Caco-2 (cell line): ENCODE results near the gene GASK1A. TPM values are rescaled to one million over a fixed set of nuclear protein-coding genes. Genes with fewer than 3 reads are reported as not detected.
A peak's percentile ranks its signal among the peaks of the same experiment; 100 is the strongest.

ENCODE experiments used
- BruUV-seq: library from RNA; stranded (reverse); fragments of 400-500 nt; replicated peaks from 2 replicates; lab custom pipeline; 2021; lab: Mats Ljungman, UMichigan
- CTCF ChIA-PET: fragments of 300-600 bp; sonication (Branson Sonifier 250); formaldehyde crosslinking; loops from one replicate; lab custom pipeline; 2022; ENCODE audit warnings: antibody characterized with exemption; lab: Charles Lee
- POLR2A ChIA-PET: fragments of 300-600 bp; sonication (Branson Sonifier 250); formaldehyde crosslinking; loops from one replicate; lab custom pipeline; 2022; ENCODE audit warnings: antibody characterized with exemption; lab: Charles Lee
- DNase-seq, 2 experiments: peaks; one replicate each; pipeline versions ENCODE4 v3.0.0 to v3.0.0-alpha.2; 2020 to 2022
- H3K27me3 ChIP-seq: replicated peaks from 2 replicates; pipeline ENCODE4 v1.6.0; 2011; ENCODE audit warnings: low read length; ENCODE audit not compliant: control insufficient read depth, insufficient read depth
- H3K36me3 ChIP-seq: 2 replicates; pipeline ENCODE4 v1.5.1; 2011; ENCODE audit warnings: low read length; ENCODE audit not compliant: control insufficient read depth, insufficient read depth
- H3K4me1 ChIP-seq: fragments of 250-450 bp; sonication (Bioruptor Pico); 2 replicates; pipeline ENCODE4 v1.5.1; 2020; ENCODE audit warnings: mild to moderate bottlenecking
- H3K4me3 ChIP-seq: 2 replicates; pipeline ENCODE4 v1.5.1; 2011; ENCODE audit warnings: low read depth, mild to moderate bottlenecking, control low read depth, low read length
- H3K9me3 ChIP-seq: fragments of 250-450 bp; sonication (Bioruptor Pico); 2 replicates; pipeline ENCODE4 v1.5.1; 2020; ENCODE audit warnings: mild to moderate bottlenecking, moderate library complexity
- H3K27ac Mint-ChIP-seq: one replicate; pipeline ENCODE4 v1.8.0; 2022; ENCODE audit warnings: mixed read lengths; ENCODE audit not compliant: unreplicated experiment
- H3K27me3 Mint-ChIP-seq: one replicate; pipeline ENCODE4 v1.8.0; 2022; ENCODE audit warnings: mixed read lengths; ENCODE audit not compliant: insufficient read depth, unreplicated experiment
- H3K36me3 Mint-ChIP-seq: one replicate; pipeline ENCODE4 v1.8.0; 2022; ENCODE audit warnings: mild to moderate bottlenecking, mixed read lengths; ENCODE audit not compliant: insufficient read depth, unreplicated experiment
- H3K4me1 Mint-ChIP-seq: one replicate; pipeline ENCODE4 v1.8.0; 2022; ENCODE audit warnings: low read depth, mixed read lengths; ENCODE audit not compliant: unreplicated experiment
- H3K4me3 Mint-ChIP-seq: one replicate; pipeline ENCODE4 v1.8.0; 2022; ENCODE audit warnings: mild to moderate bottlenecking, moderate library complexity, mixed read lengths; ENCODE audit not compliant: unreplicated experiment
- H3K9me3 Mint-ChIP-seq: one replicate; pipeline ENCODE4 v1.8.0; 2022; ENCODE audit warnings: mixed read lengths; ENCODE audit not compliant: unreplicated experiment
- intact Hi-C: fragments of 100-400 bp; cut with micrococcal nuclease; formaldehyde crosslinking; loops from one replicate; pipeline ENCODE4 v1.10.0; 2022; ENCODE audit not compliant: unreplicated experiment
- total RNA-seq: library from RNA; stranded (reverse); gene quantifications from 2 replicates; pipeline ENCODE4 v1.2.3, GENCODE V29; 2022
- TF ChIP-seq, protein P1 (sequence below), 2 experiments: fragments of 200-600 bp in 1 of 2; IDR thresholded peaks; 1 replicate in 1 of 2; 2 replicates in 1 of 2; pipeline versions ENCODE4 v1.5.1 to v1.8.0; 2011 to 2022; ENCODE audit warnings: antibody characterized with exemption in 1 of 2, control low read depth in 1 of 2, inconsistent platforms in 1 of 2, low read depth in 1 of 2, low read length in 1 of 2, mild to moderate bottlenecking in 1 of 2, moderate library complexity in 1 of 2; ENCODE audit not compliant: insufficient read depth in 1 of 2, severe bottlenecking in 1 of 2, unreplicated experiment in 1 of 2

GASK1A gene
- total RNA-seq, 1 experiment from 2014 or later = 0.16 TPM

DNA sequence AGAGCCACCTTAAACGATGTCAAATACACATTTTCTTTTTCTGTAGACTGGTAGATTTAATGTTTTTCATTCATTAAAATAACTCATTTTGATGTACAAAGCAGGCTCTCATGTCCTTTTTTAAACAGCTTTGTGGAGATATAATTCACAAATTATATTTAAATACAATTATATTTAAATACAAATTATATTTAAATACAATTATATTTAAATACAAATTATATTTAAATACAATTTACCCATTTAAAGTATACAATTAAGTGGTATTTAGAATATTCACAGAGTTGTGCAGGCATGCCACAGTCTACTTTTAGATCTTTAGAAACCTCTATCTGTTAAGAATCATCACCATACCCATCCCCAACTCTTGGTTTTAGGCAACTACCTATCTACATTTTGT lies 36.4 kb upstream of the GASK1A start:
- no peaks in the 10 kb centered on the region for H3K36me3 Mint-ChIP-seq
- POLR2A ChIA-PET = no interaction called here
- CTCF ChIA-PET = no interaction called here

DNA sequence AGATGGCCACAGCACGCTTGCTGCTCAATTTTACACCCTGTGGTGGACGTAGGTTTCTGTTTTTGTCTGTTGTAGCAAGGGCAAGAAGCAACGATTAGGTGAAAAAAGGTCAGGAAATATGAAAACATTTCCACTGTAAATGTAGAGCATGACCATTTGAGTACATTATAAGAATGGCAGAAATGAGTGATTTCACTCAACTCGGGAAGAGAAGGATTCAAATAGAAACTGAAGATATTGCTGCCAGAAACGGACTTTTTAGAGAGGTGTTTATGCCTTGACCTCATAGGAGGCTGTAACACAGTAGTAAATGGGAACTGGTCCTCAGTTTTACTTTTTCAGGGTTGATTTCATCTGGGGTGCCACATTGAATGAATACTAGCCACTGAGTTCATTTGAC lies 33.1 kb upstream of the GASK1A start:
- no peaks in the 10 kb centered on the region for H3K36me3 Mint-ChIP-seq
- intact Hi-C loops = no loop called here
- peaks cover 23% of the 10 kb centered on the region for H3K27me3 Mint-ChIP-seq
- Histone ChIP-seq H3K9me3 (no peaks in the 10 kb centered on the region), H3K27me3 (no peaks in the 10 kb centered on the region), H3K36me3 (no peaks in the 10 kb centered on the region), H3K4me1 (no peaks in the 10 kb centered on the region), H3K4me3 (no peak overlapping the region)
- no peak for DNase-seq
- H3K4me3 Mint-ChIP-seq = no peak overlapping the region
- TF ChIP-seq, protein P1, sequence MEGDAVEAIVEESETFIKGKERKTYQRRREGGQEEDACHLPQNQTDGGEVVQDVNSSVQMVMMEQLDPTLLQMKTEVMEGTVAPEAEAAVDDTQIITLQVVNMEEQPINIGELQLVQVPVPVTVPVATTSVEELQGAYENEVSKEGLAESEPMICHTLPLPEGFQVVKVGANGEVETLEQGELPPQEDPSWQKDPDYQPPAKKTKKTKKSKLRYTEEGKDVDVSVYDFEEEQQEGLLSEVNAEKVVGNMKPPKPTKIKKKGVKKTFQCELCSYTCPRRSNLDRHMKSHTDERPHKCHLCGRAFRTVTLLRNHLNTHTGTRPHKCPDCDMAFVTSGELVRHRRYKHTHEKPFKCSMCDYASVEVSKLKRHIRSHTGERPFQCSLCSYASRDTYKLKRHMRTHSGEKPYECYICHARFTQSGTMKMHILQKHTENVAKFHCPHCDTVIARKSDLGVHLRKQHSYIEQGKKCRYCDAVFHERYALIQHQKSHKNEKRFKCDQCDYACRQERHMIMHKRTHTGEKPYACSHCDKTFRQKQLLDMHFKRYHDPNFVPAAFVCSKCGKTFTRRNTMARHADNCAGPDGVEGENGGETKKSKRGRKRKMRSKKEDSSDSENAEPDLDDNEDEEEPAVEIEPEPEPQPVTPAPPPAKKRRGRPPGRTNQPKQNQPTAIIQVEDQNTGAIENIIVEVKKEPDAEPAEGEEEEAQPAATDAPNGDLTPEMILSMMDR (IDR thresholded peaks at IDR 0.05; ENCODE audit: insufficient read depth in 1 of 2, low read depth in 1 of 2, low read length in 1 of 2, severe bottlenecking in 1 of 2, unreplicated experiment in 1 of 2) = no peak
- no peaks in the 10 kb centered on the region for H3K4me1 Mint-ChIP-seq
- no peak overlapping the region for H3K27ac Mint-ChIP-seq
- H3K9me3 Mint-ChIP-seq = no peaks in the 10 kb centered on the region
- ChIA-PET POLR2A (no interaction called here), CTCF (no interaction called here)
- BruUV-seq = no TSS peak

More for the DNA sequence above, 36.4 kb upstream of the GASK1A start:
- BruUV-seq = no TSS peak
- Mint-ChIP-seq H3K9me3 (no peaks in the 10 kb centered on the region), H3K27ac (no peak overlapping the region), H3K27me3 (peaks cover 15% of the 10 kb centered on the region), H3K4me1 (no peaks in the 10 kb centered on the region), H3K4me3 (no peak overlapping the region)
- TF ChIP-seq, protein P1 (IDR thresholded peaks at IDR 0.05; ENCODE audit: insufficient read depth in 1 of 2, low read depth in 1 of 2, low read length in 1 of 2, severe bottlenecking in 1 of 2, unreplicated experiment in 1 of 2) = no peak
- DNase-seq = no peak
- no peaks in the 10 kb centered on the region for H3K4me1 ChIP-seq
- H3K27me3 ChIP-seq = no peaks in the 10 kb centered on the region
- H3K36me3 ChIP-seq = no peaks in the 10 kb centered on the region
- H3K4me3 ChIP-seq = no peak overlapping the region
- no peaks in the 10 kb centered on the region for H3K9me3 ChIP-seq
- intact Hi-C loops = no loop called here

DNA sequence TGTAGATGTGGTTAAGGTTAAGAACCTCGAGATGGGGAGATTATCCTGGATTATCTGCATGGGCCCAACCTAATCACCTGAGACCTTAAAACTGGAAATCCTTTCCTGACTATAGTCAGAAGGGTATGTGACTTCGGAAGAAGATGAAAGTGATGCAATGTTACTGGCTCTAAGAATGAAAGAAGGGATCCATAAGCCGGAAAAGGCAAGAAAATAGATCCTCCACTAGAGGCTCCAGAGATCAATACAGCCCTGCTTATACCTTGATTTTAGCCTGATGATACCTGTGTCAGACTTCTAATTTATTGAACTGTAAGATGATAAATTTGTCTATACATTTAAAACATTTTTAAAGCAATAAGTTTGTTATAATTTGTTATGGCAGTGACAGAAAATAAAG lies 21.5 kb upstream of the GASK1A start:
- ChIA-PET POLR2A (no interaction called here), CTCF (no interaction called here)
- BruUV-seq = no TSS peak
- intact Hi-C loops = no loop called here
- Mint-ChIP-seq H3K27ac (no peak overlapping the region), H3K4me1 (no peaks in the 10 kb centered on the region), H3K27me3 (peaks cover 7% of the 10 kb centered on the region), H3K36me3 (no peaks in the 10 kb centered on the region), H3K4me3 (no peak overlapping the region), H3K9me3 (no peaks in the 10 kb centered on the region)
- Histone ChIP-seq H3K27me3 (no peaks in the 10 kb centered on the region), H3K36me3 (no peaks in the 10 kb centered on the region), H3K9me3 (no peaks in the 10 kb centered on the region), H3K4me3 (no peak overlapping the region), H3K4me1 (no peaks in the 10 kb centered on the region)
- TF ChIP-seq, protein P1 (IDR thresholded peaks at IDR 0.05; ENCODE audit: insufficient read depth in 1 of 2, low read depth in 1 of 2, low read length in 1 of 2, severe bottlenecking in 1 of 2, unreplicated experiment in 1 of 2) = peak in 1 of 2 experiments; percentile 18
- DNase-seq = no peak
